ENCODE measurements around the gene HEXD. TPM values are rescaled to one million over a fixed set of nuclear protein-coding genes. Genes with fewer than 3 reads are reported as not detected.

Gene HEXD
- total RNA-seq, 4 donors from 2014 or later: 13.9 to 31.9 (median 19.1) TPM

- H3K27me3 ChIP-seq: no peaks in the 10 kb centered on the region
- H3K4me3 ChIP-seq: peak overlapping the region in 1 of 2 donors; percentile 4
- no peaks in the 10 kb centered on the region for H3K9me3 ChIP-seq
- peak; percentile 14 for ATAC-seq
- peak overlapping the region in 2 of 4 donors; percentile 22 to 31 for H3K27ac ChIP-seq
- no peak for TF ChIP-seq CTCF (IDR thresholded peaks at IDR 0.05)
- TF ChIP-seq EP300 (IDR thresholded peaks at IDR 0.05): no peak
- TF ChIP-seq POLR2A (IDR thresholded peaks at IDR 0.05): no peak
- no peak for TF ChIP-seq POLR2AphosphoS5 (IDR thresholded peaks at IDR 0.05)
- peaks cover 0 to 81% of the 10 kb centered on the region in 2 donors for H3K36me3 ChIP-seq
- WGBS, 2 donors (ENCODE audit: low coverage in 1 of 2): 60% methylated on average over 6 of the region's 22 CpGs; no CpG with 5 or more reads in 1 of the 2 donors
- H3K4me1 ChIP-seq: peaks cover 0 to 20% (median 0%) of the 10 kb centered on the region in 3 donors
Observed at GRCh38 chr17:82440469-82440981, 22.4 kb downstream of the HEXD start.

- peaks cover 0 to 78% of the 10 kb centered on the region in 2 donors for H3K36me3 ChIP-seq
- peak overlapping the region in 1 of 2 donors; percentile 4 for H3K4me3 ChIP-seq
- TF ChIP-seq POLR2A (IDR thresholded peaks at IDR 0.05) (no peak), CTCF (IDR thresholded peaks at IDR 0.05) (no peak), POLR2AphosphoS5 (IDR thresholded peaks at IDR 0.05) (no peak), EP300 (IDR thresholded peaks at IDR 0.05) (no peak)
- H3K9me3 ChIP-seq: no peaks in the 10 kb centered on the region
- peak; percentile 44 for ATAC-seq
- WGBS, 2 donors (ENCODE audit: low coverage in 1 of 2): 68 to 82% methylated on average over 4 to 6 of the region's 17 CpGs
- H3K4me1 ChIP-seq: peaks cover 0 to 26% (median 0%) of the 10 kb centered on the region in 3 donors
- H3K27me3 ChIP-seq: no peaks in the 10 kb centered on the region
- H3K27ac ChIP-seq: peak overlapping the region in 2 of 4 donors; percentile 0 to 22
Observed at GRCh38 chr17:82440991-82441627, 23.0 kb downstream of the HEXD start.

DNA sequence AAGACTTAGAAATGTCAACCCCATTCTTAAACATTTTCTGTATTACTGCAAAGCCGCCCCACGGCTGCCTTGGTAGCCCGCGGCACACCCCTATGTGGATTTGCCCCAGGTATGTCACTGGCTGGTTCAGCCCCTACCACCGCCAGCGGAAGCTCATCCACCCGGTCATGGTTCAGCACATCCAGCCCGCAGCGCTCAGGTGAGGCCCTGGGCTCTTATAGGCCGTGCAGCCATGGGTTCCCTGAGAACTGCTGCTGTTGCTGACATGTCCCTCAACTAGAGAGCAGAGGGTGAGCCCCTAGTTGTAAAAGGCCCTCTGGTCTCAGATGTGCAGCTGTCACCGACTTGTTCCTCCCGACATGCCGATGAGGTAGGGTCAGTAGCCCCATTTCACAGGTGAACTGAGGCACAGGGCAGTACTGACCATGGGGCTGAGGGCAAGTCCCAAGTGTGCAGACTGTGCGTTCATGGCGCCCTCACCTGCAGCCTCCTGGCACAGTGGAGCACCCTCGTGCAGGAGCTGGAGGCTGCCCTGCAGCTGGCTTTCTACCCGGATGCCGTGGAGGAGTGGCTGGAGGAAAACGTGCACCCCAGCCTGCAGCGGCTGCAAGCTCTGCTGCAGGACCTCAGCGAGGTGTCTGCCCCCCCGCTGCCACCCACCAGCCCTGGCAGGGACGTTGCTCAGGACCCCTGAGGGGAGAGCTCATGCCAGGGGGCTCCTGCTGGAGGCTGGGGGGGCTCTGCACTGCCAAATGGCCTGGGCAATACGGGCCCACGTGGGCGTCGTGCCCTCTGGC lies 23.7 kb downstream of the HEXD start:
- Histone ChIP-seq H3K4me1 (peaks cover 0 to 33% (median 0%) of the 10 kb centered on the region in 3 donors), H3K4me3 (no peak overlapping the region), H3K9me3 (no peaks in the 10 kb centered on the region), H3K36me3 (peaks cover 0 to 70% of the 10 kb centered on the region in 2 donors), H3K27ac (no peak overlapping the region), H3K27me3 (no peaks in the 10 kb centered on the region)
- WGBS, 2 donors (ENCODE audit: low coverage in 1 of 2): 99 to 100% methylated on average over 4 to 10 of the region's 27 CpGs
- ATAC-seq: no peak
- no peak for TF ChIP-seq CTCF (IDR thresholded peaks at IDR 0.05)
- no peak for TF ChIP-seq POLR2AphosphoS5 (IDR thresholded peaks at IDR 0.05)
- no peak for TF ChIP-seq EP300 (IDR thresholded peaks at IDR 0.05)
- TF ChIP-seq POLR2A (IDR thresholded peaks at IDR 0.05): no peak

DNA sequence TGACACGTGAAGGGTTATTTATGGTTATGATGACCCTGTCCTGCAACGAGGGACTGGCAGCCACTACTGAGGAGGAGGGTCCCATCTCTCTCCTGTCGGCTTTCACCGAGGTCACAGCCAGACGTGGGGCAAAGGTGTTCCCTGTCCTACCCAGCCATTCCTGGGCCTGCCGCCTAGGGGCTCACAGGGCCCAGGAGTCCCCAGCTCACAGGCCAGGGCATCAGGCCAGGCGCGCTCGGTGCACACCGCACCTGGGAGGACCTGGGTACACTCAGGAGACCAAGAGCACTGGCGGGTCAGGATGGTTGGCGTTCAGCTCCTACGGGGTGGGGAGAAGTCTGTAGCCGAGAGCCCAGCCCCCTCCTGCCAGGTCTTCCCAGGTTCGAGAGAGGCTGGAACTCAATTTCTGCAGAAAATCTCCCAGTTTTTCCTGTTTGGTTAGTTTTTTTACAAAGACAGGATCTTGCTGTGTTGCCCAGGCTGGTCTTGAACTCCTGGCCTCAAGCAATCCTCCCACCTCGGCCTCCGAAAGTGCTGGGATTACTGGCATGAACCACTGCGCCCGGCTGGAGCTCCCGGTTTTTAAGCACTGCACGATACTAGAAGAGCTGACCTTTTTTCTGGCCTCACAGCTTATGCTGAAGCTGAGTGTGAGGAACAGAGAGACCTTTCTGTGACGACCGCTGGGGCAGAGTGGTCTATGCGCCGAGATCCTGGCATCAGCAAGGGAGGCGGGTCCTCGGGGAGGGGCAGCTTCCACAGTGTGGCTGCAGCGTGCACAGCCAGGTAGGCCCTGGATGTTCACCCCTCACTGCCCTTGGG lies 24.7 kb downstream of the HEXD start:
- H3K36me3 ChIP-seq: peaks cover 0 to 63% of the 10 kb centered on the region in 2 donors
- TF ChIP-seq POLR2AphosphoS5 (IDR thresholded peaks at IDR 0.05) (no peak), CTCF (IDR thresholded peaks at IDR 0.05) (no peak), EP300 (IDR thresholded peaks at IDR 0.05) (no peak), POLR2A (IDR thresholded peaks at IDR 0.05) (no peak)
- WGBS, 2 donors (ENCODE audit: low coverage in 1 of 2): 90% methylated on average over 13 of the region's 28 CpGs; no CpG with 5 or more reads in 1 of the 2 donors

More for the DNA sequence above, 24.7 kb downstream of the HEXD start:
- H3K9me3 ChIP-seq: no peaks in the 10 kb centered on the region
- no peak for ATAC-seq
- peaks cover 0 to 38% (median 0%) of the 10 kb centered on the region in 3 donors for H3K4me1 ChIP-seq
- H3K27me3 ChIP-seq: no peaks in the 10 kb centered on the region
- H3K4me3 ChIP-seq: no peak overlapping the region
- no peak overlapping the region for H3K27ac ChIP-seq
